ENCODE measurements around the gene CAMTA1. TPM values are rescaled to one million over a fixed set of nuclear protein-coding genes. Genes with fewer than 3 reads are reported as not detected.

The CAMTA1 gene
- total and polyA plus RNA-seq, 9 of the 15 experiments (the other 6 are each of a cell fraction or from before 2014, with no cell fraction given): 43.9 to 161 (median 65.9) TPM

DNA sequence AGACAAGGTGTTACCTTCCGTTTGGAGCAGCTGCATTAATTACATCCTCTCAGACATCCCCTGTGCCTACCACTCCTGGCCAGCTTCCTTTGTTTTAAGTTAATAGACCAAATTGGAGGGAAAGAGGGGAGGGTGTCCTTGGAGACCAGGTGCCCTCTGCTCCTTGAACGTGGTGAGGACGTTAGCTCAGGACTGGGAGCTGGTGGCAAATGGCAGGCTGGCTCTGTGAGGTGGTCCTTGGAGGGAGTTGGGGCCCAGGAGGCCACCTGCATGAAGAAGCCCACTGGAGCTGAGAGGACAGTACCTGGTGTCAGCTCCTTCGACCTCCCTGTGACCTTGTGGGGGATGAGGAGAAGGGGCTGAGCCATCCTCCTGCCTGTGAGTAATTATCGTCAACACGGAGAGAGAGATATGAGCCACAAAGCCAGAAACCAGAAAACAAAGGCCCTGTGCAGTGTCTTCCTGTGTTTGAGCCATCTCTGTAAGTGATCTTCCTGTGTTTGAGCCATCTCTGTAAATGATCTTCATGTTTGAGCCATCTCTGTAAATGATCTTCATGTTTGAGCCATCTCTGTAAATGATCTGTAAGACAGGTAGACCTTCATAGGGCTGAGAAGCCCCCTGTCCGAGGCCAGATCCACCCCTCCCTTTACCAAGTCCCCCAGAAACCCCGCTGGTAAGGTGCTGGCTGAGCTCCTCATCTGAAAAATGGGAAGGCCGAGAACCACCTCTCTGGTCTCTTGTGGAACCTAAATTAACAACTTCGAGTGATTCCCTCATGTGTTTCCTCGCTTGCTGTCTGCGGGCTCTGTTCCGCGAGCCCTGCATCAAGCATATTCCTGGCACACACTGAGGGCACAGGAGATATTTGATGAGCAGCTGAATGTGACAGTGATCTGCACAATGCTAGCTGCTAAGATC, 126.0 kb downstream of the CAMTA1 start:
- H3K27me3 ChIP-seq (ENCODE audit: control insufficient read depth in 2 of 2, insufficient read depth in 2 of 2, low read length in 2 of 2): peaks cover 24 to 55% of the 10 kb centered on the region in 2 experiments
- in situ Hi-C loops (cut with MboI): no loop called here
- TF ChIP-seq EGR1 (conservative IDR thresholded peaks at IDR 0.05) (no peak), SRSF3 (IDR thresholded peaks at IDR 0.05; ENCODE audit: insufficient read depth, low read length) (no peak), HDAC3 (IDR thresholded peaks at IDR 0.05; ENCODE audit: borderline replicate concordance, partially characterized antibody) (no peak), HMGN3 (IDR thresholded peaks at IDR 0.05; ENCODE audit: borderline replicate concordance, extremely low read depth, insufficient read length, low read depth, low read length) (no peak), ZNF354B (CRISPR knock-in tag; IDR thresholded peaks at IDR 0.05) (no peak), KLF16 (IDR thresholded peaks at IDR 0.05) (no peak), HNRNPLL (IDR thresholded peaks at IDR 0.05; ENCODE audit: low read depth, low read length, poor library complexity, severe bottlenecking) (no peak), DPF2 (IDR thresholded peaks at IDR 0.05) (no peak), JUNB (CRISPR knock-in tag; conservative IDR thresholded peaks at IDR 0.05) (no peak), ZNF57 (CRISPR knock-in tag; IDR thresholded peaks at IDR 0.05) (no peak), HDAC8 (tag; IDR thresholded peaks at IDR 0.05) (no peak), ESRRA (IDR thresholded peaks at IDR 0.05; ENCODE audit: borderline replicate concordance, low read depth) (peak; percentile 91)
- TF ChIP-seq, protein P1, sequence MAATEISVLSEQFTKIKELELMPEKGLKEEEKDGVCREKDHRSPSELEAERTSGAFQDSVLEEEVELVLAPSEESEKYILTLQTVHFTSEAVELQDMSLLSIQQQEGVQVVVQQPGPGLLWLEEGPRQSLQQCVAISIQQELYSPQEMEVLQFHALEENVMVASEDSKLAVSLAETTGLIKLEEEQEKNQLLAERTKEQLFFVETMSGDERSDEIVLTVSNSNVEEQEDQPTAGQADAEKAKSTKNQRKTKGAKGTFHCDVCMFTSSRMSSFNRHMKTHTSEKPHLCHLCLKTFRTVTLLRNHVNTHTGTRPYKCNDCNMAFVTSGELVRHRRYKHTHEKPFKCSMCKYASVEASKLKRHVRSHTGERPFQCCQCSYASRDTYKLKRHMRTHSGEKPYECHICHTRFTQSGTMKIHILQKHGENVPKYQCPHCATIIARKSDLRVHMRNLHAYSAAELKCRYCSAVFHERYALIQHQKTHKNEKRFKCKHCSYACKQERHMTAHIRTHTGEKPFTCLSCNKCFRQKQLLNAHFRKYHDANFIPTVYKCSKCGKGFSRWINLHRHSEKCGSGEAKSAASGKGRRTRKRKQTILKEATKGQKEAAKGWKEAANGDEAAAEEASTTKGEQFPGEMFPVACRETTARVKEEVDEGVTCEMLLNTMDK (IDR thresholded peaks at IDR 0.05; ENCODE audit: borderline replicate concordance, insufficient read depth, low read depth, low read length, poor library complexity, severe bottlenecking): no peak
- TF ChIP-seq, protein P2, sequence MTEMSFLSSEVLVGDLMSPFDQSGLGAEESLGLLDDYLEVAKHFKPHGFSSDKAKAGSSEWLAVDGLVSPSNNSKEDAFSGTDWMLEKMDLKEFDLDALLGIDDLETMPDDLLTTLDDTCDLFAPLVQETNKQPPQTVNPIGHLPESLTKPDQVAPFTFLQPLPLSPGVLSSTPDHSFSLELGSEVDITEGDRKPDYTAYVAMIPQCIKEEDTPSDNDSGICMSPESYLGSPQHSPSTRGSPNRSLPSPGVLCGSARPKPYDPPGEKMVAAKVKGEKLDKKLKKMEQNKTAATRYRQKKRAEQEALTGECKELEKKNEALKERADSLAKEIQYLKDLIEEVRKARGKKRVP (CRISPR knock-in tag; IDR thresholded peaks at IDR 0.05): no peak
- TF ChIP-seq, protein P3, sequence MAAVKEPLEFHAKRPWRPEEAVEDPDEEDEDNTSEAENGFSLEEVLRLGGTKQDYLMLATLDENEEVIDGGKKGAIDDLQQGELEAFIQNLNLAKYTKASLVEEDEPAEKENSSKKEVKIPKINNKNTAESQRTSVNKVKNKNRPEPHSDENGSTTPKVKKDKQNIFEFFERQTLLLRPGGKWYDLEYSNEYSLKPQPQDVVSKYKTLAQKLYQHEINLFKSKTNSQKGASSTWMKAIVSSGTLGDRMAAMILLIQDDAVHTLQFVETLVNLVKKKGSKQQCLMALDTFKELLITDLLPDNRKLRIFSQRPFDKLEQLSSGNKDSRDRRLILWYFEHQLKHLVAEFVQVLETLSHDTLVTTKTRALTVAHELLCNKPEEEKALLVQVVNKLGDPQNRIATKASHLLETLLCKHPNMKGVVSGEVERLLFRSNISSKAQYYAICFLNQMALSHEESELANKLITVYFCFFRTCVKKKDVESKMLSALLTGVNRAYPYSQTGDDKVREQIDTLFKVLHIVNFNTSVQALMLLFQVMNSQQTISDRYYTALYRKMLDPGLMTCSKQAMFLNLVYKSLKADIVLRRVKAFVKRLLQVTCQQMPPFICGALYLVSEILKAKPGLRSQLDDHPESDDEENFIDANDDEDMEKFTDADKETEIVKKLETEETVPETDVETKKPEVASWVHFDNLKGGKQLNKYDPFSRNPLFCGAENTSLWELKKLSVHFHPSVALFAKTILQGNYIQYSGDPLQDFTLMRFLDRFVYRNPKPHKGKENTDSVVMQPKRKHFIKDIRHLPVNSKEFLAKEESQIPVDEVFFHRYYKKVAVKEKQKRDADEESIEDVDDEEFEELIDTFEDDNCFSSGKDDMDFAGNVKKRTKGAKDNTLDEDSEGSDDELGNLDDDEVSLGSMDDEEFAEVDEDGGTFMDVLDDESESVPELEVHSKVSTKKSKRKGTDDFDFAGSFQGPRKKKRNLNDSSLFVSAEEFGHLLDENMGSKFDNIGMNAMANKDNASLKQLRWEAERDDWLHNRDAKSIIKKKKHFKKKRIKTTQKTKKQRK (IDR thresholded peaks at IDR 0.05; ENCODE audit: borderline replicate concordance, low read depth, low read length): no peak

More for the DNA sequence above, 126.0 kb downstream of the CAMTA1 start:
- Histone ChIP-seq H2AFZ (ENCODE audit: low read depth, low read length) (peak overlapping the region; percentile 85), H3K27ac (ENCODE audit: extremely low read depth, low read depth, low read length) (peak overlapping the region; percentile 52), H3K9ac (ENCODE audit: insufficient read depth in 1 of 2, low read depth in 2 of 2, low read length in 2 of 2) (peak overlapping the region; percentile 17 to 80; a peak in 2 of 4 replicates), H3K4me1 (replicated peaks in 1 of 2; ENCODE audit: control insufficient read depth in 2 of 2, insufficient read depth in 2 of 2, low read length in 2 of 2) (peaks cover 11 to 31% of the 10 kb centered on the region in 2 experiments), H3K4me3 (no peak overlapping the region), H4K20me1 (replicated peaks; ENCODE audit: control insufficient read depth, insufficient read depth, low read length) (no peaks in the 10 kb centered on the region), H3K79me2 (ENCODE audit: control insufficient read depth, insufficient read depth, low read length) (no peaks in the 10 kb centered on the region), H3K9me1 (ENCODE audit: control insufficient read depth, insufficient read depth, low read length) (no peaks in the 10 kb centered on the region), H3K4me2 (ENCODE audit: insufficient read depth, low read length) (peak overlapping the region; percentile 9; the same call in 1 of the 2 replicates), H3K9me3 (replicated peaks; ENCODE audit: control insufficient read depth, insufficient read depth, low read depth, low read length) (no peaks in the 10 kb centered on the region), H3K36me3 (ENCODE audit: control insufficient read depth, insufficient read depth, low read length) (no peaks in the 10 kb centered on the region)
- BruUV-seq (replicated peaks): no TSS peak
- DNase-seq (ENCODE audit: extremely low read depth in 1 of 4, low spot score in 3 of 4) (peak; percentile 26 to 62 (median 43)), FAIRE-seq (peak; percentile 79), ATAC-seq (peak; percentile 8; the same call in 1 of the 3 replicates)
- intact Hi-C loops (cut with micrococcal nuclease): no loop called here
- ChIA-PET POLR2A (interaction anchor here (0.6 to 1.7 kb wide), 10 partner anchors 8 to 364 kb away, joined by 3 to 6 read pairs (median 4); partner anchors contain the start of gene CAMTA1), CTCF (ENCODE audit: low intra/inter-chr PET ratio) (no interaction called here)
- 30% methylated on average over 14 of the region's 14 CpGs for WGBS (ENCODE audit: insufficient coverage, low coverage, missing lambda C conversion rate)
